IMR-90 (cell line): ENCODE measurements around the gene OR6B1. TPM values are rescaled to one million over a fixed set of nuclear protein-coding genes. Genes with fewer than 3 reads are reported as not detected.

Experiments
- ATAC-seq: fragments of 200-7000 bp; cut with Tn5 transposase; 2 replicates; pipeline ENCODE4 v1.9.1; 2020; ENCODE audit warnings: low read depth, mild to moderate bottlenecking, moderate library complexity
- BruUV-seq: library from RNA; stranded (reverse); fragments of 400-500 nt; replicated peaks from 2 replicates; lab custom pipeline; 2021; lab: Mats Ljungman, UMichigan
- CTCF ChIA-PET: fragments of 300-600 bp; formaldehyde crosslinking; extraction: SDS; loops from one replicate; lab custom pipeline; 2021; ENCODE audit warnings: antibody characterized with exemption; lab: Yijun Ruan, JAX
- POLR2A ChIA-PET: fragments of 300-600 bp; sonication (Branson Sonifier 250); formaldehyde crosslinking; loops from one replicate; lab custom pipeline; 2022; ENCODE audit warnings: antibody characterized with exemption; ENCODE audit not compliant: unreplicated experiment; lab: Charles Lee
- DNase-seq: peaks from one replicate; pipeline ENCODE4 v3.0.0; 2013
- H2AFZ ChIP-seq: replicated peaks from 2 replicates; pipeline ENCODE3; 2013; ENCODE audit warnings: low read length, mild to moderate bottlenecking; ENCODE audit not compliant: poor library complexity
- H2AK5ac ChIP-seq: 2 replicates; pipeline ENCODE4 v1.6.1; 2013; ENCODE audit warnings: low read depth, low read length, inconsistent platforms
- H2AK9ac ChIP-seq: replicated peaks from 2 replicates; pipeline ENCODE3; 2013; ENCODE audit warnings: mild to moderate bottlenecking, low read depth, low read length, moderate library complexity; ENCODE audit not compliant: poor library complexity
- H2BK120ac ChIP-seq: 2 replicates; pipeline ENCODE4 v1.6.1; 2013; ENCODE audit warnings: low read depth, low read length, inconsistent platforms
- H2BK15ac ChIP-seq: 3 replicates; pipeline ENCODE4 v1.6.1; 2013; ENCODE audit warnings: low read depth, low read length, inconsistent platforms
- H2BK20ac ChIP-seq: 2 replicates; pipeline ENCODE4 v1.6.1; 2013; ENCODE audit warnings: low read depth, mild to moderate bottlenecking, inconsistent platforms, low read length, moderate library complexity
- H2BK5ac ChIP-seq: 2 replicates; pipeline ENCODE4 v1.6.1; 2013; ENCODE audit warnings: mild to moderate bottlenecking, low read depth, low read length, inconsistent platforms; ENCODE audit not compliant: poor library complexity, severe bottlenecking
- H3K14ac ChIP-seq: replicated peaks from 2 replicates; pipeline ENCODE4 v1.6.1; 2013; ENCODE audit warnings: low read depth, low read length, inconsistent platforms
- H3K18ac ChIP-seq: 2 replicates; pipeline ENCODE4 v1.6.1; 2013; ENCODE audit warnings: low read depth, low read length, control low read depth
- H3K23ac ChIP-seq: 2 replicates; pipeline ENCODE4 v1.6.1; 2013; ENCODE audit warnings: low read depth, low read length, inconsistent platforms
- H3K27ac ChIP-seq: 2 replicates; pipeline ENCODE4 v1.5.1; 2013; ENCODE audit warnings: mild to moderate bottlenecking, control low read depth, low read length; ENCODE audit not compliant: insufficient read depth
- H3K27me3 ChIP-seq: 2 replicates; pipeline ENCODE4 v1.6.1; 2013; ENCODE audit warnings: low read length; ENCODE audit not compliant: control insufficient read depth, insufficient read depth
- H3K36me3 ChIP-seq: 2 replicates; pipeline ENCODE4 v1.6.1; 2013; ENCODE audit warnings: low read length, mixed read lengths; ENCODE audit not compliant: control insufficient read depth, insufficient read depth
- H3K4ac ChIP-seq: 2 replicates; pipeline ENCODE4 v1.6.1; 2013; ENCODE audit warnings: low read depth, low read length, inconsistent platforms
- H3K4me1 ChIP-seq: 2 replicates; pipeline ENCODE4 v1.6.1; 2013; ENCODE audit warnings: low read length, mixed read lengths; ENCODE audit not compliant: control insufficient read depth, insufficient read depth
- H3K4me2 ChIP-seq: 2 replicates; pipeline ENCODE4 v1.6.1; 2013; ENCODE audit warnings: low read depth, mild to moderate bottlenecking, control low read depth, low read length, moderate library complexity
- H3K4me3 ChIP-seq: 2 replicates; pipeline ENCODE4 v1.5.1; 2013; ENCODE audit warnings: low read depth, mild to moderate bottlenecking, control low read depth, low read length, moderate library complexity; ENCODE audit not compliant: insufficient read depth
- H3K56ac ChIP-seq: 2 replicates; pipeline ENCODE4 v1.6.1; 2013; ENCODE audit warnings: low read length, inconsistent platforms; ENCODE audit not compliant: insufficient read depth; ENCODE audit errors: extremely low read depth
- H3K79me1 ChIP-seq, 2 experiments: 2 replicates each; pipeline ENCODE4 v1.6.1; 2013; ENCODE audit warnings: low read length in 2 of 2, inconsistent platforms in 1 of 2, low read depth in 1 of 2
- H3K9ac ChIP-seq: 2 replicates; pipeline ENCODE4 v1.6.1; 2013; ENCODE audit warnings: low read depth, low read length, control low read depth
- H3K9me1 ChIP-seq: 2 replicates; pipeline ENCODE4 v1.6.1; 2013; ENCODE audit warnings: low read length, inconsistent platforms; ENCODE audit not compliant: insufficient read depth
- H3K9me3 ChIP-seq: 2 replicates; pipeline ENCODE4 v1.6.1; 2013; ENCODE audit warnings: low read length; ENCODE audit not compliant: control insufficient read depth, insufficient read depth
- H4K20me1 ChIP-seq: 2 replicates; pipeline ENCODE4 v1.6.1; 2013; ENCODE audit warnings: low read length, inconsistent platforms; ENCODE audit not compliant: insufficient read depth
- H4K5ac ChIP-seq: 2 replicates; pipeline ENCODE4 v1.6.1; 2013; ENCODE audit warnings: mild to moderate bottlenecking, low read depth, low read length, control low read depth
- H4K8ac ChIP-seq, 2 experiments: 2 replicates each; pipeline ENCODE4 v1.6.1; 2013; ENCODE audit warnings: low read depth in 2 of 2, low read length in 2 of 2, control low read depth in 1 of 2, inconsistent platforms in 1 of 2
- H4K91ac ChIP-seq: 2 replicates; pipeline ENCODE4 v1.6.1; 2013; ENCODE audit warnings: low read depth, low read length, inconsistent platforms; ENCODE audit not compliant: insufficient read depth
- BHLHE40 ChIP-seq: fragments of 150-350 bp; IDR thresholded peaks from 2 replicates; pipeline ENCODE4 v1.6.1; 2016; ENCODE audit warnings: mild to moderate bottlenecking, low read depth, low read length
- CEBPB ChIP-seq: IDR thresholded peaks from 2 replicates; pipeline ENCODE4 v1.6.1; 2012; ENCODE audit warnings: low read depth, low read length, improper control_type of control experiment
- CHD1 ChIP-seq: IDR thresholded peaks from 2 replicates; pipeline ENCODE4 v1.6.1; 2012; ENCODE audit warnings: low read depth, low read length, improper control_type of control experiment
- CTCF ChIP-seq: conservative IDR thresholded peaks from 2 replicates; pipeline ENCODE4 v1.5.1; 2012; ENCODE audit warnings: mild to moderate bottlenecking, low read depth, low read length, improper control_type of control experiment
- ELK1 ChIP-seq: fragments of 150-350 bp; IDR thresholded peaks from 2 replicates; pipeline ENCODE4 v1.6.1; 2016; ENCODE audit warnings: low read depth, mild to moderate bottlenecking, low read length, moderate library complexity, borderline replicate concordance
- FOS ChIP-seq: fragments of 150-350 bp; IDR thresholded peaks from 2 replicates; pipeline ENCODE4 v1.6.1; 2016; ENCODE audit warnings: low read depth, low read length
- MAFK ChIP-seq: IDR thresholded peaks from 2 replicates; pipeline ENCODE4 v1.6.1; 2012; ENCODE audit warnings: low read depth, low read length, improper control_type of control experiment
- MAZ ChIP-seq: IDR thresholded peaks from 2 replicates; pipeline ENCODE4 v1.6.1; 2012; ENCODE audit warnings: low read depth, mild to moderate bottlenecking, low read length, improper control_type of control experiment, moderate library complexity, borderline replicate concordance
- MXI1 ChIP-seq: IDR thresholded peaks from 2 replicates; pipeline ENCODE4 v1.6.1; 2012; ENCODE audit warnings: low read depth, mild to moderate bottlenecking, low read length, moderate library complexity, borderline replicate concordance
- NFE2L2 ChIP-seq: fragments of 150-350 bp; IDR thresholded peaks from 2 replicates; pipeline ENCODE4 v1.6.1; 2016; ENCODE audit warnings: low read depth, mild to moderate bottlenecking, low read length
- POLR2A ChIP-seq: IDR thresholded peaks from 2 replicates; pipeline ENCODE4 v1.6.1; 2012; ENCODE audit warnings: mild to moderate bottlenecking, low read depth, low read length
- RAD21 ChIP-seq: IDR thresholded peaks from 2 replicates; pipeline ENCODE4 v1.6.1; 2012; ENCODE audit warnings: low read length, improper control_type of control experiment
- RCOR1 ChIP-seq: IDR thresholded peaks from 2 replicates; pipeline ENCODE4 v1.6.1; 2012; ENCODE audit warnings: mild to moderate bottlenecking, low read length, improper control_type of control experiment; ENCODE audit not compliant: insufficient replicate concordance
- RFX5 ChIP-seq: IDR thresholded peaks from 2 replicates; pipeline ENCODE4 v1.8.0; 2012; ENCODE audit warnings: low read depth, mild to moderate bottlenecking, low read length, moderate library complexity
- SMC3 ChIP-seq: fragments of 150-350 bp; IDR thresholded peaks from 2 replicates; pipeline ENCODE4 v1.6.1; 2016; ENCODE audit warnings: low read depth, mild to moderate bottlenecking, antibody characterized with exemption, low read length, moderate library complexity
- USF2 ChIP-seq: fragments of 150-350 bp; IDR thresholded peaks from 2 replicates; pipeline ENCODE4 v1.6.1; 2017; ENCODE audit warnings: mild to moderate bottlenecking, antibody characterized with exemption, low read length, low read depth
- WGBS, 2 experiments: methylation state at CpG; one replicate each; pipeline versions ENCODE4 v1.1.5 to v1.1.7; 2013; ENCODE audit warnings: missing lambda C conversion rate in 2 of 2; ENCODE audit not compliant: insufficient read length in 1 of 2; ENCODE audit errors: extremely low coverage in 2 of 2; 5-methylcytosine and 5-hydroxymethylcytosine counted together
- dilution Hi-C: fragments of 300-500 bp; cut with HindIII; formaldehyde crosslinking; loops from one replicate; pipeline ENCODE4 v1.14.3; 2018; ENCODE audit warnings: low sequenced_read_pairs; ENCODE audit not compliant: unreplicated experiment
- in situ Hi-C: fragments of 300-500 bp; cut with MboI; formaldehyde crosslinking; loops from 3 replicates; pipeline ENCODE4 v1.14.3; 2019; ENCODE audit warnings: low sequenced_read_pairs, inconsistent platforms, mixed read lengths
- intact Hi-C: fragments of 100-400 bp; cut with micrococcal nuclease; formaldehyde crosslinking; loops from 2 replicates; pipeline ENCODE4 v1.10.0; 2022
- polyA plus RNA-seq, 3 experiments: library from polyadenylated mRNA; depleted of rRNA; stranded (reverse); fragments of >200 nt; gene quantifications; 2 replicates each; pipeline ENCODE4 v1.2.3, GENCODE V29; 2012; ENCODE audit warnings: low replicate concordance in 1 of 3
- total RNA-seq: library from RNA; depleted of rRNA; stranded (reverse); fragments of >200 nt; gene quantifications from 2 replicates; pipeline ENCODE4 v1.2.3, GENCODE V29; 2012

OR6B1 gene
- total and polyA plus RNA-seq, 2 of the 4 experiments (the other 2 are of a cell fraction): not detected

GRCh38 chr7:143983960-143984359 is 16.2 kb upstream of the OR6B1 start:
- POLR2A ChIA-PET: no interaction called here
- no peak overlapping the region for H4K91ac ChIP-seq
- intact Hi-C loops (no loop called here), dilution Hi-C loops (no loop called here), in situ Hi-C loops (no loop called here)
- H3K4me2 ChIP-seq: no peak overlapping the region
- WGBS, 2 experiments: 92% methylated on average over 2 of the region's 5 CpGs; no CpG with 5 or more reads in 1 of the 2 experiments
- ATAC-seq (no peak), DNase-seq (no peak)
- H2BK120ac ChIP-seq: no peak overlapping the region
- H3K18ac ChIP-seq: no peak overlapping the region
- BruUV-seq: no TSS peak
- H3K9ac ChIP-seq: no peak overlapping the region
- no peak for TF ChIP-seq ELK1
- TF ChIP-seq USF2: no peak
- no peak for TF ChIP-seq NFE2L2
- no peak for TF ChIP-seq BHLHE40
- no peak for TF ChIP-seq MAFK
- no peak for TF ChIP-seq MXI1
- TF ChIP-seq POLR2A: no peak
- no peak for TF ChIP-seq SMC3
- no peak for TF ChIP-seq RFX5
- TF ChIP-seq MAZ: no peak
- no peak for TF ChIP-seq RCOR1
- no peak for TF ChIP-seq FOS
- no peak for TF ChIP-seq CTCF
- no peak for TF ChIP-seq RAD21
- TF ChIP-seq CEBPB: no peak
- no peak for TF ChIP-seq CHD1
- H4K20me1 ChIP-seq: no peaks in the 10 kb centered on the region
- no peaks in the 10 kb centered on the region for H3K27me3 ChIP-seq
- no peaks in the 10 kb centered on the region for H3K79me1 ChIP-seq
- no peak overlapping the region for H2BK20ac ChIP-seq
- H2BK15ac ChIP-seq: no peak overlapping the region
- H4K5ac ChIP-seq: no peak overlapping the region
- H3K56ac ChIP-seq: no peak overlapping the region
- H2BK5ac ChIP-seq: no peak overlapping the region
- no peak overlapping the region for H3K23ac ChIP-seq
- H3K14ac ChIP-seq: no peak overlapping the region
- H3K27ac ChIP-seq: no peak overlapping the region
- no peak overlapping the region for H3K4me3 ChIP-seq
- no peak overlapping the region for H4K8ac ChIP-seq
- no peak overlapping the region for H2AK9ac ChIP-seq
- H3K4me1 ChIP-seq: peaks cover 3% of the 10 kb centered on the region; the same call in 1 of the 2 replicates
- CTCF ChIA-PET: no interaction called here
- H3K36me3 ChIP-seq: no peaks in the 10 kb centered on the region
- no peak overlapping the region for H2AFZ ChIP-seq
- no peak overlapping the region for H2AK5ac ChIP-seq
- no peaks in the 10 kb centered on the region for H3K9me1 ChIP-seq
- no peaks in the 10 kb centered on the region for H3K9me3 ChIP-seq
- H3K4ac ChIP-seq: no peak overlapping the region
